ENCODE data around the gene INPP5F. TPM values are rescaled to one million over a fixed set of nuclear protein-coding genes. Genes with fewer than 3 reads are reported as not detected.

The INPP5F gene
- total and polyA plus RNA-seq, 12 donors: 5.1 to 26.4 (median 10.5) TPM

DNA sequence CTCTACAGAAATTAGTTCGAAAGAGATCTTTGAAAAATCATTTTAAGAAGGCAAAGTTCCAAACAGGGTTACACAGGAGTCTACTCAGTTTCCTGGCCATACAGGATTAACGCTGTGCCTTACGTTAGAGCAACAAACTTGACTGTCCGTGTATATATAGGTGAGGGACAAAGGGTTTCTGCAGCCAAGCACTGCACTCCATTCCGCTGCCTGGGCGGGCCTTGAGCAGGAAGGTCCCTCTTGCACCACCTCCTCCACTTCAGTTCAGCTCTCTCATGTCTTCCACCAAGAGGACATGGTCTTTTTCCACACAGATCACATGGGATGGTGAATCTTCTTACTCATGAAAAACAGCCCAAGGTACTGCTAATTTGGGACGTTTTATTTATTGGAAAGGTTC is 103.6 kb downstream of the INPP5F start:
- Histone ChIP-seq H3K27me3 (no peaks in the 10 kb centered on the region), H3K4me1 (replicated peaks in 1 of 2) (no peaks in the 10 kb centered on the region), H3K4me3 (no peak overlapping the region), H3K36me3 (replicated peaks in 1 of 2) (peaks cover 0 to 54% of the 10 kb centered on the region in 2 donors), H3K9me3 (replicated peaks in 1 of 3) (no peaks in the 10 kb centered on the region), H3K27ac (no peak overlapping the region)
- no peak for DNase-seq
- 91 to 96% (median 92%) methylated on average over 7 of the region's 7 CpGs for WGBS, 4 donors
- TF ChIP-seq, protein P1, sequence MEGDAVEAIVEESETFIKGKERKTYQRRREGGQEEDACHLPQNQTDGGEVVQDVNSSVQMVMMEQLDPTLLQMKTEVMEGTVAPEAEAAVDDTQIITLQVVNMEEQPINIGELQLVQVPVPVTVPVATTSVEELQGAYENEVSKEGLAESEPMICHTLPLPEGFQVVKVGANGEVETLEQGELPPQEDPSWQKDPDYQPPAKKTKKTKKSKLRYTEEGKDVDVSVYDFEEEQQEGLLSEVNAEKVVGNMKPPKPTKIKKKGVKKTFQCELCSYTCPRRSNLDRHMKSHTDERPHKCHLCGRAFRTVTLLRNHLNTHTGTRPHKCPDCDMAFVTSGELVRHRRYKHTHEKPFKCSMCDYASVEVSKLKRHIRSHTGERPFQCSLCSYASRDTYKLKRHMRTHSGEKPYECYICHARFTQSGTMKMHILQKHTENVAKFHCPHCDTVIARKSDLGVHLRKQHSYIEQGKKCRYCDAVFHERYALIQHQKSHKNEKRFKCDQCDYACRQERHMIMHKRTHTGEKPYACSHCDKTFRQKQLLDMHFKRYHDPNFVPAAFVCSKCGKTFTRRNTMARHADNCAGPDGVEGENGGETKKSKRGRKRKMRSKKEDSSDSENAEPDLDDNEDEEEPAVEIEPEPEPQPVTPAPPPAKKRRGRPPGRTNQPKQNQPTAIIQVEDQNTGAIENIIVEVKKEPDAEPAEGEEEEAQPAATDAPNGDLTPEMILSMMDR (IDR thresholded peaks at IDR 0.05): no peak
- TF ChIP-seq POLR2A (IDR thresholded peaks at IDR 0.05): no peak
- intact Hi-C loops (cut with DNase I): no loop called here

DNA sequence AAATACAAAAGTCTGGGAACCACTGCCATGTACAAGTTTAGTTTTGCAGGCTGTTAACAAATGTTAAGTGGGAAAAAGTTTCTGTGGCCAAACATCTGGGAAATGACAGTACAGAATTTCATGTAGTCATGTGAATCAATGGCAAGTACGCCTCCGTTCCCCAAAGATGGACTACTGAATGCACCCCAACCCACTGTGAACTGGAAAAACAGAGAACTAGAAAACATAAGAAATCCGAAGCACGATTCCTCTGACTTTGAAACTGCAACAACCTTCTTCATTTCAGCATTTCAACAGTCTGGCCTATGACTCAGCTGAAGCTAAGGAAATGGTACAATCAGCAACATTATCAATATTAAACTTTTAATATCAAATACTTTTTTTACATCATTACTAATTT is 105.0 kb downstream of the INPP5F start:
- no peak for DNase-seq
- peaks cover 0 to 54% of the 10 kb centered on the region in 2 donors for H3K36me3 ChIP-seq (replicated peaks in 1 of 2)
- no peaks in the 10 kb centered on the region for H3K27me3 ChIP-seq
- no peaks in the 10 kb centered on the region for H3K4me1 ChIP-seq (replicated peaks in 1 of 2)
- H3K4me3 ChIP-seq: no peak overlapping the region
- H3K9me3 ChIP-seq (replicated peaks in 1 of 3): no peaks in the 10 kb centered on the region
- intact Hi-C loops (cut with DNase I): no loop called here
- TF ChIP-seq, protein P1 (IDR thresholded peaks at IDR 0.05): no peak
- TF ChIP-seq POLR2A (IDR thresholded peaks at IDR 0.05): no peak
- 89 to 96% (median 91%) methylated on average over 4 of the region's 4 CpGs for WGBS, 4 donors
- H3K27ac ChIP-seq: no peak overlapping the region

DNA sequence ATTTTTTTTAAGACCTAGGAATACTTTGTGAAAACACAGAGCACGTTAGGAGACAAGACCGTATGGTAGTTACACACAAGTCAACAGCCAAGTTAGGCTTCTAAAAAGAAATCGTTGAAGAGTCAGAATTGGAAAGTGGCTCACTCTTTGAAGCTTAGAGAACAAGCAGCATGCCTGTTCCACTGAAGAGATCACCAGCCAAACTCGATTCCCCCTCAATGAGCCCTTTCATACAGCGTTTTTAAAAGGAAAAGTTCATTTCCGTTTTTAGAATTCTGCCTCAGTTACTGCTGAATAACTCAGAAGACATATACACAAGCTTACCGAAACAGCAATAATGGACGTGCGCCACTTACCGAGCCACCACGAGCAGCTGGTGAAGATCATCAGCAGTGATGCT is 105.8 kb downstream of the INPP5F start:
- Histone ChIP-seq H3K36me3 (replicated peaks in 1 of 2) (peaks cover 0 to 54% of the 10 kb centered on the region in 2 donors), H3K4me1 (replicated peaks in 1 of 2) (no peaks in the 10 kb centered on the region), H3K27me3 (no peaks in the 10 kb centered on the region), H3K27ac (no peak overlapping the region), H3K4me3 (no peak overlapping the region), H3K9me3 (replicated peaks in 1 of 3) (no peaks in the 10 kb centered on the region)
- 85 to 92% (median 91%) methylated on average over 11 of the region's 11 CpGs for whole genome bisulfite sequencing, 4 donors
- DNase-seq: no peak
- intact Hi-C loops (cut with DNase I): no loop called here
- no peak for TF ChIP-seq POLR2A (IDR thresholded peaks at IDR 0.05)
- TF ChIP-seq, protein P1 (IDR thresholded peaks at IDR 0.05): no peak

DNA sequence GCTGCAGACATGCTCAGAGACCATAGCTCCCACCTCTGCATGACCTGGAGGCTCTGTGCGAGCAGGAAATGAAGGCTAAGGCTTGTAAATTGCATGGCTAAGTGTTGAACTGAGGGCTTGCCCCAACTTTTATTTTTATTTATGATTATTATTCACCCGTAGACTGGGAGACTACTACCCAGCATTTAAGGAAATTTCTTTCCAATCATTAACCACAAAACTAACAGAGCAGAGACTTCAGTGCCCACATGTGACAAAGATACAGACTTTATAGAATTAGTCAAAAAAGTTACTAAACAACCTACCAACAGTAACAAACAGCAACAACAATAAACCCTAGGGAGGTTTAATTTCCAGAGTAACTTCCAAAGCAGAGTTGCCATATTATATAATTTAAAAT is 107.1 kb downstream of the INPP5F start:
- Histone ChIP-seq H3K9me3 (replicated peaks in 1 of 3) (no peaks in the 10 kb centered on the region), H3K4me3 (no peak overlapping the region), H3K36me3 (replicated peaks in 1 of 2) (peaks cover 0 to 61% of the 10 kb centered on the region in 2 donors), H3K27me3 (no peaks in the 10 kb centered on the region), H3K4me1 (replicated peaks in 1 of 2) (no peaks in the 10 kb centered on the region), H3K27ac (no peak overlapping the region)
- intact Hi-C loops (cut with DNase I): no loop called here
- TF ChIP-seq POLR2A (IDR thresholded peaks at IDR 0.05): no peak
- TF ChIP-seq, protein P1 (IDR thresholded peaks at IDR 0.05): no peak
- no peak for DNase-seq
- 94 to 96% (median 96%) methylated on average over 2 of the region's 2 CpGs for WGBS, 4 donors

Data from adrenal gland (tissue), 12 donors.